ENCODE data around the gene KCNK3. TPM values are rescaled to one million over a fixed set of nuclear protein-coding genes. Genes with fewer than 3 reads are reported as not detected.

The KCNK3 gene
- total and polyA plus RNA-seq, 2 donors (not counting 1 experiment from before 2014, with no cell fraction given): not detected

- H3K27ac ChIP-seq (ENCODE audit: low read length in 2 of 2): no peak overlapping the region
- peaks cover 41% of the 10 kb centered on the region for H3K27me3 Mint-ChIP-seq
- H4K20me1 ChIP-seq (ENCODE audit: control insufficient read depth, insufficient read depth, low read length, poor library complexity, severe bottlenecking): no peaks in the 10 kb centered on the region
- H3K9me3 Mint-ChIP-seq (ENCODE audit: insufficient read depth): no peaks in the 10 kb centered on the region
- no peaks in the 10 kb centered on the region for H3K4me1 ChIP-seq (ENCODE audit: control insufficient read depth in 2 of 2, insufficient read depth in 2 of 2, low read length in 2 of 2)
- H3K4me3 ChIP-seq (ENCODE audit: control extremely low read depth in 1 of 5, extremely low read depth in 1 of 5, insufficient read depth in 1 of 5, low read depth in 2 of 5, low read length in 4 of 5): no peak overlapping the region
- no peak overlapping the region for H3K9ac ChIP-seq (ENCODE audit: low read length)
- H3K36me3 ChIP-seq (replicated peaks in 1 of 2; ENCODE audit: control extremely low read depth in 1 of 2, control insufficient read depth in 1 of 2, extremely low read depth in 1 of 2, insufficient read depth in 2 of 2, low read length in 1 of 2): no peaks in the 10 kb centered on the region
- no peak for DNase-seq
- POLR2A ChIA-PET: no interaction called here
- CTCF ChIA-PET: no interaction called here
- peaks cover 0 to 25% (median 2%) of the 10 kb centered on the region in 4 experiments for H3K27me3 ChIP-seq (replicated peaks in 1 of 4; ENCODE audit: control extremely low read depth in 1 of 4, control insufficient read depth in 3 of 4, insufficient read depth in 4 of 4, low read length in 3 of 4)
- no peaks in the 10 kb centered on the region for H3K4me1 Mint-ChIP-seq
- no peak overlapping the region for H2AFZ ChIP-seq (ENCODE audit: insufficient read depth, low read depth, low read length, poor library complexity, severe bottlenecking)
- no peaks in the 10 kb centered on the region for H3K79me2 ChIP-seq (ENCODE audit: control insufficient read depth, insufficient read depth, low read length)
- 90% methylated on average over 2 of the region's 5 CpGs for WGBS (ENCODE audit: insufficient coverage)
- ATAC-seq (ENCODE audit: low read depth): no peak
- H3K4me2 ChIP-seq (replicated peaks; ENCODE audit: low read depth, low read length, poor library complexity, severe bottlenecking): no peak overlapping the region
- no peak overlapping the region for H3K4me3 Mint-ChIP-seq
- H3K9me3 ChIP-seq (ENCODE audit: control extremely low read depth in 1 of 3, control insufficient read depth in 2 of 3, insufficient read depth in 1 of 3, low read length in 2 of 3): peaks cover 0 to 5% (median 0%) of the 10 kb centered on the region in 3 donors
- TF ChIP-seq, protein P1, sequence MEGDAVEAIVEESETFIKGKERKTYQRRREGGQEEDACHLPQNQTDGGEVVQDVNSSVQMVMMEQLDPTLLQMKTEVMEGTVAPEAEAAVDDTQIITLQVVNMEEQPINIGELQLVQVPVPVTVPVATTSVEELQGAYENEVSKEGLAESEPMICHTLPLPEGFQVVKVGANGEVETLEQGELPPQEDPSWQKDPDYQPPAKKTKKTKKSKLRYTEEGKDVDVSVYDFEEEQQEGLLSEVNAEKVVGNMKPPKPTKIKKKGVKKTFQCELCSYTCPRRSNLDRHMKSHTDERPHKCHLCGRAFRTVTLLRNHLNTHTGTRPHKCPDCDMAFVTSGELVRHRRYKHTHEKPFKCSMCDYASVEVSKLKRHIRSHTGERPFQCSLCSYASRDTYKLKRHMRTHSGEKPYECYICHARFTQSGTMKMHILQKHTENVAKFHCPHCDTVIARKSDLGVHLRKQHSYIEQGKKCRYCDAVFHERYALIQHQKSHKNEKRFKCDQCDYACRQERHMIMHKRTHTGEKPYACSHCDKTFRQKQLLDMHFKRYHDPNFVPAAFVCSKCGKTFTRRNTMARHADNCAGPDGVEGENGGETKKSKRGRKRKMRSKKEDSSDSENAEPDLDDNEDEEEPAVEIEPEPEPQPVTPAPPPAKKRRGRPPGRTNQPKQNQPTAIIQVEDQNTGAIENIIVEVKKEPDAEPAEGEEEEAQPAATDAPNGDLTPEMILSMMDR (IDR thresholded peaks at IDR 0.05): no peak
- no peak for TF ChIP-seq EZH2 (IDR thresholded peaks at IDR 0.05; ENCODE audit: borderline replicate concordance, insufficient read depth, low read depth, low read length, poor library complexity, severe bottlenecking)
- intact Hi-C loops (cut with micrococcal nuclease): no loop called here
- no peak overlapping the region for H3K27ac Mint-ChIP-seq
Observed at GRCh38 chr2:26701596-26701995, 9.1 kb downstream of the KCNK3 start.

DNA sequence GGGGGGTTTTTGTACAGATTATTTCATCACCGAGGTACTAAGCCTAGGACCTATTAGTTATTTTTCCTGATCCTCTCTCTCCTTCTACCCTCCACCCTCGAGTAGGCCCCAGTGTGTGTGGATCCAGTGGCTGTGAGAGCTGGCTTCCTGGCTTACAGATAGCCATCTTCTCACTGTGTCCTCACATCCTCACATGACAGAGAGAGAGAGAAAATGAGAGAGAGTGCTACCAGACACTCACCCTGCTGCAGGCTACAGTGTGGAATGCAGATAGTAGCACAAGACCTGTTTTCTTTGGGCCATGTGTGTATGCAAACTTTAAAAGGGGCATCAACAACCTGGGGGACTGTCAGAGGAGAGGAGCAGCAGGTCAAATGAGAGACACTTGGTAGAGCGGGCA is 9.5 kb downstream of the KCNK3 start:
- H3K27me3 ChIP-seq (replicated peaks in 1 of 4; ENCODE audit: control extremely low read depth in 1 of 4, control insufficient read depth in 3 of 4, insufficient read depth in 4 of 4, low read length in 3 of 4): peaks cover 0 to 22% (median 2%) of the 10 kb centered on the region in 4 experiments
- no peak overlapping the region for H3K9ac ChIP-seq (ENCODE audit: low read length)
- TF ChIP-seq, protein P1 (IDR thresholded peaks at IDR 0.05): no peak
- no peak for TF ChIP-seq EZH2 (IDR thresholded peaks at IDR 0.05; ENCODE audit: borderline replicate concordance, insufficient read depth, low read depth, low read length, poor library complexity, severe bottlenecking)
- H3K4me3 ChIP-seq (ENCODE audit: control extremely low read depth in 1 of 5, extremely low read depth in 1 of 5, insufficient read depth in 1 of 5, low read depth in 2 of 5, low read length in 4 of 5): no peak overlapping the region
- peaks cover 0 to 4% (median 0%) of the 10 kb centered on the region in 3 donors for H3K9me3 ChIP-seq (ENCODE audit: control extremely low read depth in 1 of 3, control insufficient read depth in 2 of 3, insufficient read depth in 1 of 3, low read length in 2 of 3)
- intact Hi-C loops (cut with micrococcal nuclease): no loop called here
- no peak overlapping the region for H3K27ac Mint-ChIP-seq
- no peaks in the 10 kb centered on the region for H3K79me2 ChIP-seq (ENCODE audit: control insufficient read depth, insufficient read depth, low read length)
- H3K36me3 ChIP-seq (replicated peaks in 1 of 2; ENCODE audit: control extremely low read depth in 1 of 2, control insufficient read depth in 1 of 2, extremely low read depth in 1 of 2, insufficient read depth in 2 of 2, low read length in 1 of 2): no peaks in the 10 kb centered on the region
- peaks cover 37% of the 10 kb centered on the region for H3K27me3 Mint-ChIP-seq
- ChIA-PET POLR2A (no interaction called here), CTCF (no interaction called here)
- no peaks in the 10 kb centered on the region for H3K4me1 Mint-ChIP-seq
- H3K4me3 Mint-ChIP-seq: no peak overlapping the region
- no peaks in the 10 kb centered on the region for H4K20me1 ChIP-seq (ENCODE audit: control insufficient read depth, insufficient read depth, low read length, poor library complexity, severe bottlenecking)
- no peaks in the 10 kb centered on the region for H3K9me3 Mint-ChIP-seq (ENCODE audit: insufficient read depth)
- H2AFZ ChIP-seq (ENCODE audit: insufficient read depth, low read depth, low read length, poor library complexity, severe bottlenecking): no peak overlapping the region
- H3K27ac ChIP-seq (ENCODE audit: low read length in 2 of 2): no peak overlapping the region
- no peaks in the 10 kb centered on the region for H3K4me1 ChIP-seq (ENCODE audit: control insufficient read depth in 2 of 2, insufficient read depth in 2 of 2, low read length in 2 of 2)
- no peak for ATAC-seq (ENCODE audit: low read depth)
- WGBS (ENCODE audit: insufficient coverage): 100% methylated on average over 1 of the region's 3 CpGs
- H3K4me2 ChIP-seq (replicated peaks; ENCODE audit: low read depth, low read length, poor library complexity, severe bottlenecking): no peak overlapping the region
- DNase-seq: no peak

Data from B cell (primary cell).